Muscle layer of duodenum (tissue), 2 donors: Measurements from ENCODE around the gene CYP4B1.
"Not testable (repeated sequence)": the region's sequence is repeated elsewhere in the genome, so short reads cannot be mapped to it uniquely, and the experiment has no call there.

Experiments used
- H3K27ac ChIP-seq: one replicate; pipeline ENCODE4 v1.7.0; 2013; ENCODE audit warnings: mild to moderate bottlenecking, low read length
- H3K27me3 ChIP-seq: one replicate; pipeline ENCODE4 v1.7.0; 2013; ENCODE audit warnings: low read depth, mild to moderate bottlenecking, control low read depth, low read length
- H3K36me3 ChIP-seq, 2 donors: one replicate each; pipeline ENCODE4 v1.7.0; 2013; ENCODE audit warnings: low read length in 2 of 2, control low read depth in 1 of 2, mild to moderate bottlenecking in 1 of 2; ENCODE audit not compliant: insufficient read depth in 2 of 2, control insufficient read depth in 1 of 2
- H3K4me1 ChIP-seq, 2 donors: one replicate each; pipeline ENCODE4 v1.7.0; 2013; ENCODE audit warnings: low read length in 2 of 2, mild to moderate bottlenecking in 2 of 2, control low read depth in 1 of 2, moderate library complexity in 1 of 2; ENCODE audit not compliant: insufficient read depth in 2 of 2, control insufficient read depth in 1 of 2
- H3K4me3 ChIP-seq, 2 donors: one replicate each; pipeline ENCODE4 v1.7.0; 2013; ENCODE audit warnings: low read length in 2 of 2, low read depth in 1 of 2, mild to moderate bottlenecking in 1 of 2
- H3K9me3 ChIP-seq, 2 donors: one replicate each; pipeline ENCODE4 v1.7.0; 2013; ENCODE audit warnings: low read length in 2 of 2, control low read depth in 1 of 2, mild to moderate bottlenecking in 1 of 2; ENCODE audit not compliant: control insufficient read depth in 1 of 2
- donor health status: healthy.

CYP4B1 gene

DNA sequence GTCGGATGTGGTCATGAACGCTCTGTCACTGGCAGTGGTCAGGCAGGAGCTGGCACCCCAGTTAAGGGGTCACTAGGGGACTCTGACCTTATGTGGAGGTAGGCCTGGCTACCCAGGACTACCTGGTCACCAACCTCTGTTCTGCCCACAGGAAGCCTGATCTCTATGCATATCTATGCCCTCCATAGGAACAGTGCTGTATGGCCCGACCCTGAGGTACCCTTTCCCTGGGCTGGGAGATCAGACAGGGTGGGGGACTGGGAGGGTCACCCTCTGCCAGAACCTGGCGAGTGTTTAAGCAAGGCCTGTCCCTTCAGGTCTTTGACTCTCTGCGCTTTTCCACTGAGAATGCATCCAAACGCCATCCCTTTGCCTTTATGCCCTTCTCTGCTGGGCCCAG, 19.0 kb downstream of the CYP4B1 start:
- no peaks in the 10 kb centered on the region for H3K36me3 ChIP-seq
- H3K4me1 ChIP-seq, result no peaks in the 10 kb centered on the region
- no peak overlapping the region for H3K4me3 ChIP-seq
- no peaks in the 10 kb centered on the region for H3K9me3 ChIP-seq
- no peak overlapping the region for H3K27ac ChIP-seq
- H3K27me3 ChIP-seq, result no peaks in the 10 kb centered on the region

DNA sequence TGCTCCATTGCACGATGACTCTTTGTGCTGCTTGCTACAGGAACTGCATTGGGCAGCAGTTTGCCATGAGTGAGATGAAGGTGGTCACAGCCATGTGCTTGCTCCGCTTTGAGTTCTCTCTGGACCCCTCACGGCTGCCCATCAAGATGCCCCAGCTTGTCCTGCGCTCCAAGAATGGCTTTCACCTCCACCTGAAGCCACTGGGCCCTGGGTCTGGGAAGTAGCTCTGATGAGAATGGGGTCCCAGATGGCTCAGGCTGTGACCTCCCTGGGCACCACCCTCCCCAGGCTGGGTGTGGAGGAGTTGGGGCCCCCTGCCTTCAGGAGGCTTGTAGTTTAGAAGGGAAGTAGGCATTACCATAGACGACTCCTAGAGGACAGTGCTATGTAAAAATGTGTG, 19.7 kb downstream of the CYP4B1 start:
- Histone ChIP-seq H3K27me3 (no peaks in the 10 kb centered on the region), H3K36me3 (no peaks in the 10 kb centered on the region), H3K9me3 (no peaks in the 10 kb centered on the region), H3K27ac (no peak overlapping the region), H3K4me3 (no peak overlapping the region), H3K4me1 (no peaks in the 10 kb centered on the region)

DNA sequence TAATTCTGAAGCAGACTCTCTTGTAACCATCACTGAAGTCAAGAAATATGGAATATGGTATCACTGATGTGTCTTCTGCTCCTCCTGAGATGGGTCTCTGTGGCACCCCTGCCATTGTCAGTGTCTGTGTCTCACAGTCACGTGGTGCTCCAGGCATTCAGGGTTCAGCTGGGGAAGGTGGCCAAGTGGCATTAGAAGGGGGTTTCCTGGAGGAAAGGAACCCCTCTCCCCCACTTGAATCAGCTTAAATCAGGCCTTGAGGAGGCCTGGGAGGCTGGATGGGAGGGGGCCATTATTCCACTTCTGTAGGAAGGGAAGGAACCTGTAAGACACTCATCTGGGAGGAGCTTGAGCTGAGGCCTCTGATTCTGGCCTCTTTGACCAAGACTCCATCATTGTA, 20.5 kb downstream of the CYP4B1 start:
- no peak overlapping the region for H3K27ac ChIP-seq
- H3K27me3 ChIP-seq, result no peaks in the 10 kb centered on the region
- H3K4me3 ChIP-seq, result no peak overlapping the region
- H3K9me3 ChIP-seq, result no peaks in the 10 kb centered on the region
- H3K4me1 ChIP-seq, result no peaks in the 10 kb centered on the region
- H3K36me3 ChIP-seq, result no peaks in the 10 kb centered on the region

DNA sequence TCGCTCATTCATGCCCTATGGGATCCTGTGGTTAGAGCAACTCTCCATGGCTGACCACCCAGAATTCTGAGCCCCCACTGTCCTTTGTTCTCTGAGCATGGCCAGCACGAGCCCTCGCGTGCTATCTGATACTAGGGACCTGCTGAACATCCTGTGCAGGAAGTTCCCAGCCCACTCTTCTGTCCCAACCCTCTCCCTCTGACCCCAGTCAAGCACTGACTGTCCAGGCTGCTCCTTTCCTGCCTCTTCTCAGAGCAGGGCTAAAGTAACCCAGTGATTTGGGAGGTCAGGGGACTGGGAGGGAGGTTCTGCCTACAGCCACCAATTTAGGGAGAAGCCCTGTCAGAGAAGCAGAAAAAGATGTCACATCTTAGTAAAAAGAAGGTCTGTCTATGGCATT, 21.2 kb downstream of the CYP4B1 start:
- H3K27ac ChIP-seq, result no peak overlapping the region

DNA sequence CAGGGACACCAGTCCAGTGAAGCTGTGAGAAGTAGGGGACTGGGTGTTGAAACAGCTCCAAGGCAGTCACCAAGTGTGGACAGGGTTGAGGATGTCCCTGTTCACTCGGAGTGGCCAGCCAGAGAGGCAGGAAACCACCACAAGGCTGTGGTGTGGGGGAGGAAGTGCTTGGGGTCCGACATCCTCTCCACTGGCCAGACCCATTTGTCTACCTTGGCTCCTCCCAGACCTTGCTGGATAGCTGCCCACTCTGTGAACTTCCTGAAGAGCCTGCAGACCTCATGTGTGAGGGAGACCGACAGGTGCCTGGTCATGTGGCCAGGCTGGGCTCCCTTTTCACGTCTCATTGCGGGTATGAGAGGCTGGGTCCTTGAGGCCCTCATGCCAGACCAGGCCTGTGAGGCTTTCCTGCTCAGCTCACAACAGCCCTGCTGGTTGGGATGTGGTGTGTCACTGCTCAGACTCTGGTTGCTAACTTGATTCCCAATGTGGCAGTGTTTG, 21.8 kb downstream of the CYP4B1 start:
- Histone ChIP-seq H3K9me3 (no peaks in the 10 kb centered on the region), H3K4me1 (no peaks in the 10 kb centered on the region), H3K36me3 (no peaks in the 10 kb centered on the region), H3K4me3 (no peak overlapping the region), H3K27me3 (no peaks in the 10 kb centered on the region), H3K27ac (no peak overlapping the region)

More for the DNA sequence above, 21.2 kb downstream of the CYP4B1 start:
- H3K4me1 ChIP-seq, result no peaks in the 10 kb centered on the region
- no peaks in the 10 kb centered on the region for H3K9me3 ChIP-seq
- no peaks in the 10 kb centered on the region for H3K27me3 ChIP-seq
- no peak overlapping the region for H3K4me3 ChIP-seq
- H3K36me3 ChIP-seq, result no peaks in the 10 kb centered on the region

DNA sequence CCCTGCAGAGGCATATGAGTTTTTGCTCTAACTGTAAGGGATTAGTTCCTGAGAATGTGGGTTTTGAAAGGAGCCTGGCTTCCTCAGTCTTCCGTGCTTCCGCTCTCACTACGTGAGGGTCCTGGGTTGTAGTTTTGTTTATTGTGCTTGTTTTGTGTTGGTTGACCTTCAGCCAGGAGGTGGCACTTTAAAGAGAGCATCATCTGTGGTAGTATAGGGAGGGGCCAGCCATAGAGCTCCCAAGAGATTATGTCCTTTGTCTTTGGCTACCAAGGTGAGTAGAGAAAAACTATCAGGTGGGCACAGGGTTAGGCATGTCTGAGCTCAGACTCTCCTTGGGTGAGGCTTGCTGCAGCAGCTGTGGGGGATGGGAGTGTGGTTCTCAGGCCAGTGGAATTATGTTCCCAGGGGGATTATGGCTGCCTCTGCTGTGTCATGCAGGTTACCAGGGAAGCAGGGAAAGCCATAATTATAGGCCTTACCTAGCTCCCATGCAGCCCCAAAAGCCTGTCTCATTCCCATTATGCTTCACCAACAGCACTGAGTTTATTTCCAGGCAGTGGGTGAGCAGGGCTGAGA, 23.5 kb downstream of the CYP4B1 start:
- H3K4me3 ChIP-seq, result no peak overlapping the region
- H3K27ac ChIP-seq, result no peak overlapping the region
- no peaks in the 10 kb centered on the region for H3K27me3 ChIP-seq
- no peaks in the 10 kb centered on the region for H3K9me3 ChIP-seq
- H3K4me1 ChIP-seq, result no peaks in the 10 kb centered on the region
- H3K36me3 ChIP-seq, result no peaks in the 10 kb centered on the region

DNA sequence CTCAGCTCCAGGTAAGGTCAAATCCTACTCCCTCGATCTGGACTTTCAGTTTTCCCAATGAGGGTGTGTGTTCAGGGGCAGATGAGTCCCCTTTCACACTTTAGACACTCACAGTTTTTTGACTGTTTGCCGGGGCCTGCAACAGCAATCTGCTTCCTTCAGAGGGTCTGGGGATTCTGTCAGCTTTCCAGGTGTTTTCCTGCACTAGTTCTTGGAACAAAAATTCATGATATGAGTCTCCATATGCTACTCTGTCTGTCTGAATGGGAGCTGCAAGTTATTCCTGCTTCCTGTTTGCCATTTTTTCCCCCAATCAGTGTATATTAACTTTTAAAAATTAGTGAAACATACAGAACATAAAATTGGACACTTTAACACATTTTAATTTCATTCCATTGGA, 24.3 kb downstream of the CYP4B1 start:
- H3K9me3 ChIP-seq, result no peaks in the 10 kb centered on the region
- H3K4me1 ChIP-seq, result no peaks in the 10 kb centered on the region
- H3K27ac ChIP-seq, result no peak overlapping the region
- H3K4me3 ChIP-seq, result no peak overlapping the region
- H3K27me3 ChIP-seq, result no peaks in the 10 kb centered on the region
- no peaks in the 10 kb centered on the region for H3K36me3 ChIP-seq

DNA sequence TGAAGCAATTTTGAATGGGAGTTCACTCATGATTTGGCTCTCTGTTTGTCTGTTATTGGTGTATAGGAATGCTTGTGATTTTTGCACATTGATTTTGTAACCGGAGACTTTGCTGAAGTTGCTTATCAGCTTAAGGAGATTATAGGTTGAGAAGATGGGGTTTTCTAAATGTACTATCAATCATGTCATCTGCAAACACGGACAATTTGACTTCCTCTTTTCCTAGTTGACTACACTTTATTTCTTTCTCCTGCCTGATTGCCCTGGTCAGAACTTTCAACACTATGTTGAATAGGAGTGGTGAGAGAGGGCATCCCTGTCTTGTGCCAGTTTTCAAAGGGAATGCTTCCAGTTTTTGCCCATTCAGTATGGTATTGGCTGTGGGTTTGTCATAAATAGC, 28.0 kb downstream of the CYP4B1 start:
- H3K36me3 ChIP-seq, H3K9me3 ChIP-seq, H3K4me3 ChIP-seq, H3K27me3 ChIP-seq, H3K4me1 ChIP-seq, H3K27ac ChIP-seq: not testable (repeated sequence)

DNA sequence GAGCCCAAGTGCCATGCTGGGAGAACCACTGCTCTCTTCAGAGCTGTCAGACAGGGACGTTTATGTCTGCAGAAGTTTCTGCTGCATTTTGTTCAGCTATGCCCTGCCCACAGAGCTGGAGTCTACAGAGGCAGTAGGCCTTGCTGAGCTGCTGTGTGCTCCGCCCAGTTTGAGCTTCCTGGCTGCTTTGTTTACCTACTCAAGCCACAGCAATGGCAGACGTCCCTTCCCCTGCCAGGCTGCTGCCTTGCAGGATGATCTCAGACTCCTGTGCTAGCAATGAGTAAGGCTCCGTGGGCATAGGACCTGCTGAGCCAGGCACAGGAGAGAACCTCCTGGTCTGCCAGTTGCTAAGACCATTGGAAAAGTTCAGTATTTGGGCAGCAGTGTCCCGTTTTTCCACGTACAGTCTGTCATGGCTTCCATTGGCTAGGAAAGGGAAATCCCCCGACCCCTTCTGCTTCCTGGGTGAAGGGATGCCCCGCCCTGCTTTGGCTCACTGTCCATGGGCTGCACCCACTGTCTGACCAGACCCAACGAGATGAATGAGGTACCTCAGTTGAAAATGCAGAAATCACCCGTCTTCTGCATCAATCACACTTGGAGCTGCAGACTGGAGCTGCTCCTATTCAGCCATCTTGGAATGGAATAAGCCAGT, 31.9 kb downstream of the CYP4B1 start:
- Histone ChIP-seq H3K9me3 (no peaks in the 10 kb centered on the region), H3K36me3 (no peaks in the 10 kb centered on the region), H3K27ac (no peak overlapping the region), H3K4me1 (no peaks in the 10 kb centered on the region), H3K27me3 (no peaks in the 10 kb centered on the region), H3K4me3 (no peak overlapping the region)

DNA sequence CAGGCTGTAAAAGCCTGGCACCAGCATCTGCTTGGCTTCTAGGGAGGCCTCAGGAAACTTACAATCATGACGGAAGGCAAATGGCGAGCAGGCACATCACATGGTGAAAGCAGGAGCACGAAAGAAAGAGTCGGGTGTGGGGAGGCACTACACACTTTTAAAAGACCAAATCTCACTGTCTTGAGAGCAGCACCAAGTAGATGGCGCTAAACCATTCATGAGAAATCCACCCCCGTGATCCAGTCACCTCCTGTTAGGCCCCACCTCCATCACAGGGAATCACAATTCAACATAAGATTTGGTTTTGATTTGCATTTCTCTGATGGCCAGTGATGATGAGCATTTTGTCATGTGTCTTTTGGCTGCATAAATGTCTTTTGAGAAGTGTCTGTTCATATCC, 36.6 kb downstream of the CYP4B1 start:
- not testable (repeated sequence) for H3K4me1 ChIP-seq, H3K9me3 ChIP-seq, H3K4me3 ChIP-seq, H3K27me3 ChIP-seq, H3K27ac ChIP-seq, H3K36me3 ChIP-seq

DNA sequence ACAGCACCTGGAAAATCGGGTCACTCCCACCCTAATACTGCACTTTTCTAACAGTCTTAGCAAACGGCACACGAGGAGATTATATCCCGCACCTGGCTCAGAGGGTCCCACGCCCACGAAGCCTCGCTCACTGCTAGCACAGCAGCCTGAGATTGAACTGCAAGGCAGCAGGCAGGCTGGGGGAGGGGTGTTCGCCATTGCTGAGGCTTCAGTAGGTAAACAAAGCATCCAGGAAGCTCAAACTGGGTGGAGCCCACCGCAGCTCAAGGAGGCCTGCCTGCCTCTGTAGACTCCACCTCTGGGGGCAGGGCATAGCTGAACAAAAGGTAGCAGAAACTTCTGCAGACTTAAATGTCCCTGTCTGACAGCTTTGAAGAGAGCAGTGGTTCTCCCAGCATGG, 47.5 kb downstream of the CYP4B1 start:
- H3K4me3 ChIP-seq, H3K27ac ChIP-seq, H3K27me3 ChIP-seq, H3K4me1 ChIP-seq, H3K36me3 ChIP-seq, H3K9me3 ChIP-seq: not testable (repeated sequence)

DNA sequence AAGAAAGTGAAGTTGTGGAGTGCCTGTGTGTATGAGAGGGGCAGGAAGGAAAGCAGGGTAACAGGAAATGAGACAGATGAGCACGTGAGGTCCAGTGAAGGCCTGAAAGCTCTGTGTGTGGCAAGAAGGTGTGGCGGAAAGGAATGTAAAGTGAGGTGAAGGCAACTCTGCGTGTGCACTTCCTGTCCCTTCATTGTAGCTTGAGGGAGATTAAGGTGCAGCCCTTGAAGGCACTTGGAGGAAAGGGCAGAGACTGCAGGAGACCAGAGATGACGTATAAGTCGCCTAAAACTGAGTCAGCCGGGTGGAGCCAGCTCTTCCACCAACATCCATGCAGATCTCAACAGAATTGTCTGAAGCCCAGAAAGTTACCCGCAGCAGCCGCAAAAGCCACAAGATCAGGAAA, 58.8 kb downstream of the CYP4B1 start:
- not testable (repeated sequence) for H3K27me3 ChIP-seq, H3K9me3 ChIP-seq, H3K4me1 ChIP-seq

More for the DNA sequence above, 58.8 kb downstream of the CYP4B1 start:
- not testable (repeated sequence) for H3K27ac ChIP-seq, H3K4me3 ChIP-seq, H3K36me3 ChIP-seq
